MM.1S (cell line): ENCODE measurements around the gene KLHL11.

Source experiments
- DNase-seq: peaks from one replicate; pipeline ENCODE4 v3.0.0-alpha.2; 2015
- H2AFZ ChIP-seq: fragments of 300-600 bp; sonication (generic); 2 replicates; pipeline ENCODE4 v1.6.0; 2016; ENCODE audit warnings: antibody characterized with exemption, low read length
- H3F3A ChIP-seq: fragments of 300-600 bp; sonication (generic); 2 replicates; pipeline ENCODE4 v1.6.1; 2016; ENCODE audit warnings: mild to moderate bottlenecking, antibody characterized with exemption, low read length, moderate library complexity, mixed read lengths; ENCODE audit not compliant: insufficient read depth
- H3K27ac ChIP-seq: fragments of 300-600 bp; sonication (generic); 2 replicates; pipeline ENCODE4 v1.5.1; 2016; ENCODE audit warnings: mild to moderate bottlenecking, low read length
- H3K27me3 ChIP-seq: fragments of 300-600 bp; sonication (generic); replicated peaks from 2 replicates; pipeline ENCODE4 v1.6.0; 2016; ENCODE audit warnings: low read length; ENCODE audit not compliant: insufficient read depth
- H3K36me3 ChIP-seq: fragments of 300-600 bp; sonication (generic); replicated peaks from 2 replicates; pipeline ENCODE4 v1.6.1; 2016; ENCODE audit warnings: mild to moderate bottlenecking, low read length, mixed read lengths; ENCODE audit not compliant: insufficient read depth
- H3K4me1 ChIP-seq: fragments of 300-600 bp; sonication (generic); 2 replicates; pipeline ENCODE4 v1.6.1; 2016; ENCODE audit warnings: low read length, mixed read lengths
- H3K4me2 ChIP-seq: fragments of 300-600 bp; sonication (generic); 2 replicates; pipeline ENCODE4 v1.6.0; 2016; ENCODE audit warnings: low read depth, low read length
- H3K4me3 ChIP-seq: fragments of 300-600 bp; sonication (generic); 2 replicates; pipeline ENCODE4 v1.5.1; 2016; ENCODE audit warnings: low read length, mixed read lengths
- H3K79me2 ChIP-seq: fragments of 300-600 bp; sonication (generic); 2 replicates; pipeline ENCODE4 v1.6.1; 2016; ENCODE audit warnings: mixed run types, low read length, mixed read lengths
- H3K9ac ChIP-seq: fragments of 300-600 bp; sonication (generic); 2 replicates; pipeline ENCODE4 v1.6.1; 2016; ENCODE audit warnings: low read length, mixed read lengths
- H3K9me2 ChIP-seq: fragments of 300-600 bp; sonication (generic); replicated peaks from 2 replicates; pipeline ENCODE4 v1.6.1; 2016; ENCODE audit warnings: mild to moderate bottlenecking, low read length, mixed read lengths; ENCODE audit not compliant: insufficient read depth
- H3K9me3 ChIP-seq: fragments of 300-600 bp; sonication (generic); replicated peaks from 2 replicates; pipeline ENCODE4 v1.6.1; 2016; ENCODE audit warnings: mild to moderate bottlenecking, low read length, mixed read lengths; ENCODE audit not compliant: insufficient read depth
- H4K20me1 ChIP-seq: fragments of 300-600 bp; sonication (generic); 2 replicates; pipeline ENCODE4 v1.6.1; 2016; ENCODE audit warnings: mild to moderate bottlenecking, low read length, moderate library complexity, mixed read lengths; ENCODE audit not compliant: insufficient read depth
- CTCF ChIP-seq: fragments of 300-600 bp; sonication (generic); IDR thresholded peaks from 2 replicates; pipeline ENCODE4 v1.5.1; 2016; ENCODE audit warnings: antibody characterized with exemption, low read length, mixed read lengths
- EZH2 ChIP-seq: fragments of 300-600 bp; sonication (generic); optimal IDR thresholded peaks from 2 replicates; pipeline ENCODE3; 2017; ENCODE audit warnings: low read depth, mild to moderate bottlenecking, antibody characterized with exemption, low read length, mixed read lengths
- EZH2phosphoT487 ChIP-seq: fragments of 300-600 bp; sonication (generic); IDR thresholded peaks from 2 replicates; pipeline ENCODE4 v1.6.1; 2018; ENCODE audit warnings: antibody characterized with exemption, low read length

Gene KLHL11

GRCh38 chr17:41894791-41895331 is 29.6 kb upstream of the KLHL11 start:
- Histone ChIP-seq H3K4me2 (no peak overlapping the region), H2AFZ (no peak overlapping the region), H3K79me2 (no peaks in the 10 kb centered on the region), H3K27ac (no peak overlapping the region), H3F3A (no peaks in the 10 kb centered on the region), H3K4me1 (no peaks in the 10 kb centered on the region), H4K20me1 (no peaks in the 10 kb centered on the region), H3K9ac (no peak overlapping the region), H3K27me3 (no peaks in the 10 kb centered on the region), H3K36me3 (no peaks in the 10 kb centered on the region; the same call in 1 of the 2 replicates), H3K4me3 (no peak overlapping the region), H3K9me3 (no peaks in the 10 kb centered on the region), H3K9me2 (no peaks in the 10 kb centered on the region)
- no peak for DNase-seq
- no peak for TF ChIP-seq EZH2phosphoT487
- no peak for TF ChIP-seq EZH2
- TF ChIP-seq CTCF, result no peak

GRCh38 chr17:41893384-41893783 is 28.2 kb upstream of the KLHL11 start:
- H4K20me1 ChIP-seq, result no peaks in the 10 kb centered on the region
- TF ChIP-seq EZH2 (no peak), EZH2phosphoT487 (no peak), CTCF (no peak)

GRCh38 chr17:41892021-41892376 is 26.8 kb upstream of the KLHL11 start:
- H2AFZ ChIP-seq, result no peak overlapping the region
- no peaks in the 10 kb centered on the region; the same call in 1 of the 2 replicates for H3K36me3 ChIP-seq
- no peaks in the 10 kb centered on the region for H3K9me3 ChIP-seq
- no peaks in the 10 kb centered on the region for H3K27me3 ChIP-seq
- no peak overlapping the region for H3K9ac ChIP-seq
- no peak overlapping the region for H3K27ac ChIP-seq
- H3K4me1 ChIP-seq, result no peaks in the 10 kb centered on the region
- no peak overlapping the region for H3K4me3 ChIP-seq
- no peaks in the 10 kb centered on the region for H3F3A ChIP-seq
- no peaks in the 10 kb centered on the region for H3K79me2 ChIP-seq
- no peaks in the 10 kb centered on the region for H3K9me2 ChIP-seq
- TF ChIP-seq CTCF (no peak), EZH2phosphoT487 (no peak), EZH2 (no peak)
- no peaks in the 10 kb centered on the region for H4K20me1 ChIP-seq
- no peak overlapping the region for H3K4me2 ChIP-seq
- no peak for DNase-seq

More at GRCh38 chr17:41893384-41893783, 28.2 kb upstream of the KLHL11 start:
- Histone ChIP-seq H3F3A (no peaks in the 10 kb centered on the region), H3K4me2 (no peak overlapping the region), H3K4me1 (no peaks in the 10 kb centered on the region), H3K9ac (no peak overlapping the region), H3K27ac (no peak overlapping the region), H3K36me3 (no peaks in the 10 kb centered on the region; the same call in 1 of the 2 replicates), H3K9me3 (no peaks in the 10 kb centered on the region), H3K9me2 (no peaks in the 10 kb centered on the region), H3K27me3 (no peaks in the 10 kb centered on the region), H2AFZ (no peak overlapping the region), H3K4me3 (no peak overlapping the region), H3K79me2 (no peaks in the 10 kb centered on the region)
- no peak for DNase-seq
